Stomach (tissue), 4 donors: ENCODE data around the gene APOL3.

Experiments
- CTCF ChIP-seq, 7 experiments: fragments of 450-650 bp in 4 of 7; fragments of 200-600 bp in 3 of 7; sonication (generic) in 3 of 7; IDR thresholded peaks; one replicate each; pipeline ENCODE4 v1.5.1; 2016 to 2019; ENCODE audit warnings: antibody characterized with exemption in 7 of 7, control low read depth in 2 of 7, mild to moderate bottlenecking in 1 of 7
- POLR2AphosphoS5 ChIP-seq, 3 donors: sonication (generic); formaldehyde crosslinking; IDR thresholded peaks; one replicate each; pipeline ENCODE4 v1.6.1; 2016; ENCODE audit warnings: antibody characterized with exemption in 3 of 3

GRCh38 chr22:36198536-36198935 is 38.0 kb upstream of the APOL3 start:
- TF ChIP-seq CTCF (IDR thresholded peaks at IDR 0.05): no peak
- TF ChIP-seq POLR2AphosphoS5 (IDR thresholded peaks at IDR 0.05): no peak
